Parathyroid adenoma (tissue), 2 donors: ENCODE results near the gene RPS16.

ENCODE experiments used
- H2AFZ ChIP-seq: fragments of 300-600 bp; sonication (generic); one replicate; pipeline ENCODE4 v1.7.0; 2017; ENCODE audit warnings: antibody characterized with exemption, mild to moderate bottlenecking
- H3K27ac ChIP-seq: fragments of 300-600 bp; sonication (generic); one replicate; pipeline ENCODE4 v1.7.0; 2017
- H3K27me3 ChIP-seq: fragments of 300-600 bp; sonication (generic); one replicate; pipeline ENCODE4 v1.7.0; 2017; ENCODE audit warnings: low read length; ENCODE audit not compliant: control insufficient read depth, insufficient read depth
- H3K36me3 ChIP-seq: fragments of 300-600 bp; sonication (generic); one replicate; pipeline ENCODE4 v1.7.0; 2017; ENCODE audit warnings: low read length; ENCODE audit not compliant: control insufficient read depth, insufficient read depth
- H3K4me1 ChIP-seq: fragments of 300-600 bp; sonication (generic); one replicate; pipeline ENCODE4 v1.7.0; 2017; ENCODE audit warnings: control low read depth
- H3K4me2 ChIP-seq: fragments of 300-600 bp; sonication (generic); one replicate; pipeline ENCODE4 v1.7.0; 2017; ENCODE audit warnings: low read length
- H3K4me3 ChIP-seq: fragments of 300-600 bp; sonication (generic); one replicate; pipeline ENCODE4 v1.7.0; 2017; ENCODE audit warnings: low read depth, low read length
- H3K79me2 ChIP-seq: fragments of 300-600 bp; sonication (generic); one replicate; pipeline ENCODE4 v1.7.0; 2017; ENCODE audit warnings: control low read depth
- H3K9ac ChIP-seq: fragments of 300-600 bp; sonication (generic); one replicate; pipeline ENCODE4 v1.7.0; 2017; ENCODE audit warnings: mild to moderate bottlenecking
- H3K9me3 ChIP-seq: fragments of 300-600 bp; sonication (generic); one replicate; pipeline ENCODE4 v1.7.0; 2017; ENCODE audit warnings: low read length; ENCODE audit not compliant: control insufficient read depth
- TF ChIP-seq, protein P1 (sequence below): fragments of 300-600 bp; sonication (generic); IDR thresholded peaks from one replicate; pipeline ENCODE4 v1.7.0; 2017; ENCODE audit warnings: antibody characterized with exemption, mild to moderate bottlenecking
- donor health status: primary hyperparathyroidism.

RPS16 gene

GRCh38 chr19:39449116-39449797, 13.5 kb upstream of the RPS16 start:
- Histone ChIP-seq H3K4me1 (peaks cover 40% of the 10 kb centered on the region), H3K36me3 (no peaks in the 10 kb centered on the region), H3K4me3 (no peak overlapping the region), H3K79me2 (peaks cover 72% of the 10 kb centered on the region), H2AFZ (no peak overlapping the region), H3K9ac (no peak overlapping the region), H3K9me3 (no peaks in the 10 kb centered on the region), H3K27me3 (no peaks in the 10 kb centered on the region), H3K27ac (no peak overlapping the region), H3K4me2 (no peak overlapping the region)
- TF ChIP-seq, protein P1, sequence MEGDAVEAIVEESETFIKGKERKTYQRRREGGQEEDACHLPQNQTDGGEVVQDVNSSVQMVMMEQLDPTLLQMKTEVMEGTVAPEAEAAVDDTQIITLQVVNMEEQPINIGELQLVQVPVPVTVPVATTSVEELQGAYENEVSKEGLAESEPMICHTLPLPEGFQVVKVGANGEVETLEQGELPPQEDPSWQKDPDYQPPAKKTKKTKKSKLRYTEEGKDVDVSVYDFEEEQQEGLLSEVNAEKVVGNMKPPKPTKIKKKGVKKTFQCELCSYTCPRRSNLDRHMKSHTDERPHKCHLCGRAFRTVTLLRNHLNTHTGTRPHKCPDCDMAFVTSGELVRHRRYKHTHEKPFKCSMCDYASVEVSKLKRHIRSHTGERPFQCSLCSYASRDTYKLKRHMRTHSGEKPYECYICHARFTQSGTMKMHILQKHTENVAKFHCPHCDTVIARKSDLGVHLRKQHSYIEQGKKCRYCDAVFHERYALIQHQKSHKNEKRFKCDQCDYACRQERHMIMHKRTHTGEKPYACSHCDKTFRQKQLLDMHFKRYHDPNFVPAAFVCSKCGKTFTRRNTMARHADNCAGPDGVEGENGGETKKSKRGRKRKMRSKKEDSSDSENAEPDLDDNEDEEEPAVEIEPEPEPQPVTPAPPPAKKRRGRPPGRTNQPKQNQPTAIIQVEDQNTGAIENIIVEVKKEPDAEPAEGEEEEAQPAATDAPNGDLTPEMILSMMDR: no peak

GRCh38 chr19:39448271-39448670, 12.5 kb upstream of the RPS16 start:
- Histone ChIP-seq H3K79me2 (peaks cover 70% of the 10 kb centered on the region), H3K4me2 (no peak overlapping the region), H3K27ac (no peak overlapping the region), H3K27me3 (no peaks in the 10 kb centered on the region), H3K4me3 (no peak overlapping the region), H3K36me3 (no peaks in the 10 kb centered on the region), H3K9me3 (no peaks in the 10 kb centered on the region), H3K4me1 (peaks cover 40% of the 10 kb centered on the region), H2AFZ (no peak overlapping the region), H3K9ac (no peak overlapping the region)
- TF ChIP-seq, protein P1: no peak

GRCh38 chr19:39446365-39447084, 10.8 kb upstream of the RPS16 start:
- Histone ChIP-seq H3K9ac (peak overlapping the region; percentile 96), H3K27ac (peak overlapping the region; percentile 84), H3K36me3 (no peaks in the 10 kb centered on the region), H3K79me2 (peaks cover 53% of the 10 kb centered on the region), H3K4me1 (peaks cover 34% of the 10 kb centered on the region), H3K9me3 (no peaks in the 10 kb centered on the region), H3K4me2 (peak overlapping the region; percentile 83), H3K27me3 (no peaks in the 10 kb centered on the region), H2AFZ (no peak overlapping the region), H3K4me3 (peak overlapping the region; percentile 100)
- TF ChIP-seq, protein P1: no peak

- H2AFZ ChIP-seq: peak within 1 kb of the TSS; percentile 87
- peak within 1 kb of the TSS; percentile 96 for H3K9ac ChIP-seq
- H3K27me3 ChIP-seq: no peaks in the 10 kb centered on the region
- H3K9me3 ChIP-seq: no peaks in the 10 kb centered on the region
- peaks cover 24% of the 10 kb centered on the region for H3K4me1 ChIP-seq
- peak within 1 kb of the TSS; percentile 100 for H3K4me3 ChIP-seq
- H3K36me3 ChIP-seq: no peaks in the 10 kb centered on the region
- H3K4me2 ChIP-seq: peak within 1 kb of the TSS; percentile 83
- TF ChIP-seq, protein P1: no peak
- H3K27ac ChIP-seq: peak within 1 kb of the TSS; percentile 84
- peaks cover 45% of the 10 kb centered on the region for H3K79me2 ChIP-seq
Measured at GRCh38 chr19:39445196-39446111, 9.7 kb upstream of the RPS16 start, which contains the start of gene SUPT5H. SUPT5H (plus strand) TSS chr19:39445582; CDS start chr19:39445891, 309 bp downstream.
